HuH-7 (cell line): ENCODE measurements around the gene SLMAP.

Experiments
- DNase-seq: peaks from one replicate; pipeline ENCODE4 v3.0.0; 2011; ENCODE audit warnings: low spot score

SLMAP gene

GRCh38 chr3:57896031-57896430 lies 139.9 kb downstream of the SLMAP start:
- DNase-seq: no peak

- no peak for DNase-seq
Observed at GRCh38 chr3:57896691-57897090, 140.6 kb downstream of the SLMAP start.

- no peak for DNase-seq
Observed at GRCh38 chr3:57900786-57901185, 144.7 kb downstream of the SLMAP start.

GRCh38 chr3:57903124-57903890 lies 147.2 kb downstream of the SLMAP start:
- no peak for DNase-seq

GRCh38 chr3:57910990-57911389 lies 154.9 kb downstream of the SLMAP start:
- no peak for DNase-seq

- no peak for DNase-seq
Observed at GRCh38 chr3:57911593-57911992, 155.5 kb downstream of the SLMAP start.

GRCh38 chr3:57917601-57918000 lies 161.5 kb downstream of the SLMAP start:
- DNase-seq: no peak

GRCh38 chr3:57918123-57918837 lies 162.2 kb downstream of the SLMAP start:
- no peak for DNase-seq

GRCh38 chr3:57919987-57920386 lies 163.9 kb downstream of the SLMAP start:
- no peak for DNase-seq

- no peak for DNase-seq
Observed at GRCh38 chr3:57923101-57923500, 167.0 kb downstream of the SLMAP start.

GRCh38 chr3:57923752-57924151 lies 167.6 kb downstream of the SLMAP start:
- no peak for DNase-seq

- no peak for DNase-seq
Observed at GRCh38 chr3:57927166-57927565, 171.1 kb downstream of the SLMAP start.

GRCh38 chr3:57927916-57928315 lies 171.8 kb downstream of the SLMAP start:
- no peak for DNase-seq

GRCh38 chr3:57928511-57928910 lies 172.4 kb downstream of the SLMAP start:
- no peak for DNase-seq

GRCh38 chr3:57929988-57930387 lies 173.9 kb downstream of the SLMAP start:
- DNase-seq: no peak

- no peak for DNase-seq
Observed at GRCh38 chr3:57933602-57934001, 177.5 kb downstream of the SLMAP start.

- DNase-seq: no peak
Observed at GRCh38 chr3:57934373-57934772, 178.3 kb downstream of the SLMAP start.

- no peak for DNase-seq
Observed at GRCh38 chr3:57935539-57935938, 179.4 kb downstream of the SLMAP start.

- no peak for DNase-seq
Observed at GRCh38 chr3:57937092-57937491, 181.0 kb downstream of the SLMAP start.

GRCh38 chr3:57939775-57940174 lies 183.7 kb downstream of the SLMAP start:
- no peak for DNase-seq

GRCh38 chr3:57942388-57942787 lies 186.3 kb downstream of the SLMAP start:
- no peak for DNase-seq

GRCh38 chr3:57942872-57943283 lies 186.8 kb downstream of the SLMAP start:
- DNase-seq: no peak
